WERI-Rb-1 (cell line): ENCODE data around the gene C9orf78.

Experiments
- DNase-seq: peaks from one replicate; pipeline ENCODE4 v3.0.0-alpha.2; 2020
- H3K27ac ChIP-seq: fragments of 250-450 bp; sonication (Bioruptor Pico); 2 replicates; pipeline ENCODE4 v1.5.1; 2020; ENCODE audit warnings: mild to moderate bottlenecking, moderate library complexity
- H3K27me3 ChIP-seq: fragments of 250-450 bp; sonication (Bioruptor Pico); 2 replicates; pipeline ENCODE4 v1.5.1; 2021; ENCODE audit warnings: mild to moderate bottlenecking, low read depth, moderate library complexity; ENCODE audit not compliant: insufficient read depth, severe bottlenecking
- H3K36me3 ChIP-seq: fragments of 250-450 bp; sonication (Bioruptor Pico); 2 replicates; pipeline ENCODE4 v1.5.1; 2020; ENCODE audit warnings: mild to moderate bottlenecking, moderate library complexity
- H3K4me3 ChIP-seq: 2 replicates; pipeline ENCODE4 v1.5.1; 2011; ENCODE audit warnings: low read depth, mild to moderate bottlenecking, control low read depth, low read length
- H3K9me3 ChIP-seq: fragments of 250-450 bp; sonication (Bioruptor Pico); 2 replicates; pipeline ENCODE4 v1.5.1; 2021; ENCODE audit warnings: mild to moderate bottlenecking, moderate library complexity; ENCODE audit not compliant: severe bottlenecking
- CTCF ChIP-seq: IDR thresholded peaks from 2 replicates; pipeline ENCODE4 v1.5.1; 2011; ENCODE audit warnings: low read depth, mild to moderate bottlenecking, control low read depth, inconsistent platforms, low read length

C9orf78 gene

GRCh38 chr9:129864991-129865647 is 30.0 kb upstream of the C9orf78 start:
- H3K36me3 ChIP-seq, result peaks cover 39% of the 10 kb centered on the region
- no peaks in the 10 kb centered on the region for H3K27me3 ChIP-seq
- H3K27ac ChIP-seq, result no peak overlapping the region
- H3K4me3 ChIP-seq, result no peak overlapping the region
- TF ChIP-seq CTCF, result no peak
- no peaks in the 10 kb centered on the region for H3K9me3 ChIP-seq
- DNase-seq, result no peak

GRCh38 chr9:129863059-129863690 is 28.1 kb upstream of the C9orf78 start:
- DNase-seq, result no peak
- H3K27ac ChIP-seq, result no peak overlapping the region

GRCh38 chr9:129861447-129861827 is 26.4 kb upstream of the C9orf78 start:
- H3K27me3 ChIP-seq, result no peaks in the 10 kb centered on the region
- H3K4me3 ChIP-seq, result no peak overlapping the region
- peaks cover 58% of the 10 kb centered on the region for H3K36me3 ChIP-seq
- no peaks in the 10 kb centered on the region for H3K9me3 ChIP-seq
- H3K27ac ChIP-seq, result no peak overlapping the region
- no peak for DNase-seq
- TF ChIP-seq CTCF, result no peak

More at GRCh38 chr9:129863059-129863690, 28.1 kb upstream of the C9orf78 start:
- Histone ChIP-seq H3K36me3 (peaks cover 51% of the 10 kb centered on the region), H3K27me3 (no peaks in the 10 kb centered on the region), H3K4me3 (no peak overlapping the region), H3K9me3 (no peaks in the 10 kb centered on the region)
- TF ChIP-seq CTCF, result no peak

DNA sequence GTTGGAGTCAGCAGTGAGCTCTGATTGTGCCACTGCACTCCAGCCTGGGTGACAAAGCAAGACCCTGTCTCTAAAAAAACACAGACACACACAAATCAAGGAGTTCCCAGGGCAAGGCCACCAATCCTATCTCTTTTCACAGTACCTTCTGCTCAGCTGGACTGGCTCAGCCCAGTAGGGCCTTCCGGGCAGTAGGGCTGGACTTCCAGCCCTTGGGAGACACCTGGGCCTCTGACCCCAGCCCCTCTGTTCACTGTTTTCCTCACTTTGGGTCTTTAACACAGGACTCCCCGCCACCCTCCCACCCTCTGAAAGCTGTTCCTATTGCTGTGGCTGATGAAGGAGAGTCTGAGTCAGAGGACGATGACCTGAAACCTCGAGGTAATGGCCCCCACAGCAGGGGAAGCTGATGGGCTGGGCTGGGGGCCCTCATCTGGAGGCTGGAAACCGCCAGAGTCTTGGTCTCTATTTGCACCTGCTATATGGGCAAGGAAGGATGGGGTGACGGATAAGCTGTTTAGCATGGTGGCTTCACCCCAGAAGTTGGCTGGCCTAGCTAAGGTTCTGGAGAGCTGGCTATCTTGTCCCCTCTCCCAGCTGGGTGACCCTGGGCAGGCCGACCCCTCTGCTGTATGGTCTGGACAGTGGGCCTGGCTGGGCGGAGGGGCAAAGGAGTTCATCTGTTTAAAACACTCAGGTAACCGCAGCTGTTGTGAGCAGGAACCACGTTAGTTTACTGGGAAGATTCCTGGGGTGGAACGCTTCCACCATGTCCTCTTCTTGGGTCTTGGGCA is 25.8 kb upstream of the C9orf78 start:
- no peak for DNase-seq
- peaks cover 59% of the 10 kb centered on the region for H3K36me3 ChIP-seq
- no peak overlapping the region for H3K27ac ChIP-seq
- H3K9me3 ChIP-seq, result no peaks in the 10 kb centered on the region
- no peak for TF ChIP-seq CTCF
- H3K27me3 ChIP-seq, result no peaks in the 10 kb centered on the region
- H3K4me3 ChIP-seq, result no peak overlapping the region

- Histone ChIP-seq H3K27me3 (no peaks in the 10 kb centered on the region), H3K27ac (no peak overlapping the region), H3K9me3 (no peaks in the 10 kb centered on the region), H3K4me3 (no peak overlapping the region), H3K36me3 (peaks cover 62% of the 10 kb centered on the region)
- DNase-seq, result no peak
- no peak for TF ChIP-seq CTCF
Measured at GRCh38 chr9:129858167-129858962, 23.3 kb upstream of the C9orf78 start.
